ENCODE measurements around the gene XXYLT1. TPM values are rescaled to one million over a fixed set of nuclear protein-coding genes. Genes with fewer than 3 reads are reported as not detected.

The XXYLT1 gene
- total RNA-seq, 4 donors from 2014 or later = 14.1 to 23.7 (median 15.4) TPM

DNA sequence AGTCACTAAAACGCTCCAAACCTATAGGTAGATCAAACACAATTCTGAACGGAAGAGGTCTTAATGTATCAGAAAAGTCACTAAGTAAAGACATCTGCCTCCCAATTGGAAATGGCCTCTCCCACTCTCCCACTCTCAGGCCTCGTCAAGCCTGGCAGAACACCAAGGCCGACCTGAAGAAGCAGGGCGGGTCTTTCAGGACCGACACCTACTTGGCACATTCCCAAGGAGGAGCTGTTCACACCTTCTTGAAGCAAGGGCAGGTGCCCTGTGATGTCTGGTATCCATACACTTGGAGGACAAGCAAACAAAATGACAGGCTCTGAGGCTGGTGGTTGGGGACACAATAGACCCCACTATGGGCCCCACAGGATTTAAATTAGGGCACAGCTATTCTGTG, 30.0 kb downstream of the XXYLT1 start:
- H3K4me1 ChIP-seq = peaks cover 0 to 39% (median 15%) of the 10 kb centered on the region in 3 donors
- TF ChIP-seq POLR2A (IDR thresholded peaks at IDR 0.05) = no peak
- TF ChIP-seq, protein P1, sequence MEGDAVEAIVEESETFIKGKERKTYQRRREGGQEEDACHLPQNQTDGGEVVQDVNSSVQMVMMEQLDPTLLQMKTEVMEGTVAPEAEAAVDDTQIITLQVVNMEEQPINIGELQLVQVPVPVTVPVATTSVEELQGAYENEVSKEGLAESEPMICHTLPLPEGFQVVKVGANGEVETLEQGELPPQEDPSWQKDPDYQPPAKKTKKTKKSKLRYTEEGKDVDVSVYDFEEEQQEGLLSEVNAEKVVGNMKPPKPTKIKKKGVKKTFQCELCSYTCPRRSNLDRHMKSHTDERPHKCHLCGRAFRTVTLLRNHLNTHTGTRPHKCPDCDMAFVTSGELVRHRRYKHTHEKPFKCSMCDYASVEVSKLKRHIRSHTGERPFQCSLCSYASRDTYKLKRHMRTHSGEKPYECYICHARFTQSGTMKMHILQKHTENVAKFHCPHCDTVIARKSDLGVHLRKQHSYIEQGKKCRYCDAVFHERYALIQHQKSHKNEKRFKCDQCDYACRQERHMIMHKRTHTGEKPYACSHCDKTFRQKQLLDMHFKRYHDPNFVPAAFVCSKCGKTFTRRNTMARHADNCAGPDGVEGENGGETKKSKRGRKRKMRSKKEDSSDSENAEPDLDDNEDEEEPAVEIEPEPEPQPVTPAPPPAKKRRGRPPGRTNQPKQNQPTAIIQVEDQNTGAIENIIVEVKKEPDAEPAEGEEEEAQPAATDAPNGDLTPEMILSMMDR (IDR thresholded peaks at IDR 0.05) = no peak
- peaks cover 0 to 9% (median 5%) of the 10 kb centered on the region in 3 donors for H3K9me3 ChIP-seq
- DNase-seq = no peak
- H3K36me3 ChIP-seq = peaks cover 0 to 2% (median 0%) of the 10 kb centered on the region in 3 donors
- WGBS, 2 donors = 55 to 71% methylated on average over 6 of the region's 6 CpGs
- H3K27me3 ChIP-seq = no peaks in the 10 kb centered on the region
- intact Hi-C loops (cut with DNase I) = no loop called here
- H3K27ac ChIP-seq = peak overlapping the region in 3 of 4 donors; percentile 24 to 86 (median 84)
- no peak overlapping the region for H3K4me3 ChIP-seq

- Histone ChIP-seq H3K9me3 (peaks cover 0 to 9% (median 5%) of the 10 kb centered on the region in 3 donors), H3K4me1 (peaks cover 0 to 39% (median 15%) of the 10 kb centered on the region in 3 donors), H3K36me3 (no peaks in the 10 kb centered on the region), H3K4me3 (no peak overlapping the region), H3K27me3 (no peaks in the 10 kb centered on the region), H3K27ac (peak overlapping the region; percentile 13 to 88 (median 85))
- intact Hi-C loops (cut with DNase I) = no loop called here
- no peak for DNase-seq
- no peak for TF ChIP-seq POLR2A (IDR thresholded peaks at IDR 0.05)
- TF ChIP-seq, protein P1 (IDR thresholded peaks at IDR 0.05) = no peak
- WGBS, 2 donors = 76 to 96% methylated on average over 5 to 8 of the region's 15 CpGs
Measured at GRCh38 chr3:195240171-195240701, 30.7 kb downstream of the XXYLT1 start.

GRCh38 chr3:195239121-195239520, 31.8 kb downstream of the XXYLT1 start:
- H3K27me3 ChIP-seq = no peaks in the 10 kb centered on the region
- TF ChIP-seq, protein P1 (IDR thresholded peaks at IDR 0.05) = no peak
- no peak for TF ChIP-seq POLR2A (IDR thresholded peaks at IDR 0.05)
- WGBS, 2 donors = 80 to 86% methylated on average over 3 of the region's 3 CpGs
- intact Hi-C loops (cut with DNase I) = no loop called here
- no peak for DNase-seq
- H3K36me3 ChIP-seq = no peaks in the 10 kb centered on the region
- H3K4me3 ChIP-seq = no peak overlapping the region
- peaks cover 0 to 39% (median 15%) of the 10 kb centered on the region in 3 donors for H3K4me1 ChIP-seq
- peaks cover 0 to 9% (median 5%) of the 10 kb centered on the region in 3 donors for H3K9me3 ChIP-seq
- H3K27ac ChIP-seq = peak overlapping the region; percentile 24 to 88 (median 85)

DNA sequence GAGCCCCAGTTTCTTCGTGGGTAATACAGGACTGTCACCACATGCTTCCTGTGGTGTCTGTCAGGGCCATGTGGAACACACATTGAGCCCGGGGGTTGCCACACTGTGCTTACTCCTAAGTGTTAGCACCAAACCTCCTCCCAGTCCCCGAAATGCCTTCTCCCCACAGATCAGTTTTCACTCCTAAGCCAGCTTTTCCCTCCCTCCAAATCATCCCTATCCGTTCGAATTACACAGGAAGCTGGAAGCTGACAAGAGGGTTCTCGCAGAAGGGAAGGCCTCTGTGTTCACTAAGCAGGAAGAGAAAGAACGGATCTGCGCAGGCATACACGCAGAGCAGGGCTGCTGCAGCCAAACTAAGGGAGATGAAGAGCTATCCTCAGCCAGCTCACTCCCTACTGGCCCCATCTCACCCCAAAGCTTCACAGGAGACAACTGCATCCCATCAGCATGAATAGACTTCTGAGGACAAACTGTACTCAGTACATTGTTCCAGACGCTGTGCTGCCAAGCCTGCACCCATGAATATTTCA, 32.3 kb downstream of the XXYLT1 start:
- Histone ChIP-seq H3K36me3 (no peaks in the 10 kb centered on the region), H3K9me3 (peaks cover 0 to 9% (median 5%) of the 10 kb centered on the region in 3 donors), H3K27ac (peak overlapping the region; percentile 65 to 88 (median 85)), H3K4me3 (no peak overlapping the region), H3K27me3 (no peaks in the 10 kb centered on the region), H3K4me1 (peaks cover 0 to 39% (median 15%) of the 10 kb centered on the region in 3 donors)
- TF ChIP-seq, protein P1 (IDR thresholded peaks at IDR 0.05) = no peak
- TF ChIP-seq POLR2A (IDR thresholded peaks at IDR 0.05) = no peak
- 44 to 80% methylated on average over 4 to 10 of the region's 10 CpGs for WGBS, 2 donors
- DNase-seq = no peak
- intact Hi-C loops (cut with DNase I) = no loop called here

DNA sequence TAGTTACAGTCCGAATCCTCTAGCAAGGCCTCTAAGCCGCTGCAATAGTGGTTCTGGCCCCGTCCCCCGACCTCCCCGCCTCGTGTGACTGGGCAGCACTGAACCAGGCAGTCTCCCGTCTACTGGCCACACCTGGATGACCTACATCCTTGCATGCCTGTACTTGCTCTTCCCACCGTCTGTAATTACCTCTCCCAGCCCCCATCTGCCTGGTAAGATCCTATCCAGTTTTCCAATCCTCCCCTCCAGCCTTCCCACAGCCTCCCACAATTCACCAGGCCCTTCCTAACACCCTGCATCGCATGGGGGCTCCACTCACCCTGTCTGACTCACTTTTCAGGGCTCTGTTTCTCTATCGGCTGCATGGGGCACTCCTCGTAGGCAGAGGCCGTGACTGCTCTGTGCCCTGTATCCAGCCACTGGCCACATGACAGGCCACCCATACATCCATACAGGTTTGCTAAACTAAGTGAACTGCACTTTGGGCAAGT, 32.8 kb downstream of the XXYLT1 start:
- no peaks in the 10 kb centered on the region for H3K27me3 ChIP-seq
- TF ChIP-seq POLR2A (IDR thresholded peaks at IDR 0.05) = no peak
- TF ChIP-seq, protein P1 (IDR thresholded peaks at IDR 0.05) = no peak
- WGBS, 2 donors = 76 to 78% methylated on average over 10 to 12 of the region's 12 CpGs
- intact Hi-C loops (cut with DNase I) = no loop called here
- H3K9me3 ChIP-seq = peaks cover 0 to 9% (median 5%) of the 10 kb centered on the region in 3 donors
- no peak overlapping the region for H3K4me3 ChIP-seq
- H3K27ac ChIP-seq = peak overlapping the region; percentile 65 to 88 (median 85)
- peaks cover 0 to 39% (median 15%) of the 10 kb centered on the region in 3 donors for H3K4me1 ChIP-seq
- no peaks in the 10 kb centered on the region for H3K36me3 ChIP-seq
- no peak for DNase-seq
